ENCODE data around the gene SCAMP4. TPM values are rescaled to one million over a fixed set of nuclear protein-coding genes. Genes with fewer than 3 reads are reported as not detected.

The SCAMP4 gene
- total and polyA plus RNA-seq, 2 of the 13 experiments (the other 11 are each of a cell fraction or from before 2014, with no cell fraction given), result 10.7 to 13.7 TPM

DNA sequence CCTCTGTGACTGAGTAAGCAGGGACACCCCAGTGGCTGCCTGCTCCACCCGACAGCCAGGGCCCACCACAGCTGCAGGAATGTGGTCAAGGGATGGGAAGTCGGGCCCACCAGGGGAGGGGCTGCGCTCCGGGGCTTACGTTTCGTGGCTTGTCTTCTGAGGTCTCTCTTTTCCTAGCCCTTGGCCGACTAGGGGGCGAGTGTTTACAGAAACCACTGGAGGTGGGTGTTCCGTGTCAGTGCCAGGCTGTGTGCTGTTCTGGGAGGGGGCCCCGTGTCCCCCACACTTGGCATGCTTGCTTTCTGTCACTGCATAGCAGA is 4.5 kb downstream of the SCAMP4 start:
- Histone ChIP-seq H3K4me2 (ENCODE audit: low read depth, low read length) (no peak overlapping the region), H3K27me3 (ENCODE audit: control insufficient read depth in 1 of 2, insufficient read depth in 2 of 2, low read length in 2 of 2) (no peaks in the 10 kb centered on the region; a peak in 1 of 5 replicates), H3K4me1 (ENCODE audit: insufficient read depth, low read length) (peaks cover 43% of the 10 kb centered on the region), H3K27ac (ENCODE audit: extremely low read length, insufficient read depth, low read length) (no peak overlapping the region), H3K79me2 (ENCODE audit: insufficient read depth, low read length) (peaks cover 56% of the 10 kb centered on the region), H3K9ac (ENCODE audit: insufficient read depth, low read depth, low read length) (no peak overlapping the region), H3K36me3 (replicated peaks in 1 of 2; ENCODE audit: control insufficient read depth in 1 of 2, insufficient read depth in 2 of 2, low read length in 2 of 2) (peaks cover 4 to 17% of the 10 kb centered on the region in 2 experiments; a peak in 3 of 5 replicates), H2AFZ (ENCODE audit: low read length) (no peak overlapping the region), H3K9me3 (ENCODE audit: low read length) (no peaks in the 10 kb centered on the region), H4K20me1 (ENCODE audit: insufficient read depth, low read length) (peaks cover 6% of the 10 kb centered on the region; the same call in 1 of the 2 replicates), H3K4me3 (replicated peaks in 1 of 3; ENCODE audit: insufficient read depth in 1 of 3, low read depth in 2 of 3, low read length in 3 of 3) (no peak overlapping the region)
- FAIRE-seq (no peak), DNase-seq (ENCODE audit: low spot score) (no peak), ATAC-seq (no peak)
- POLR2A ChIA-PET, result no interaction called here
- no TSS peak for BruUV-seq (replicated peaks)
- intact Hi-C loops (cut with micrococcal nuclease; ENCODE audit: unreplicated experiment) (no loop called here), in situ Hi-C loops (cut with HindIII; ENCODE audit: extremely low pct_ligation_motif_present, low pct_unique_long_range_greater_than_20kb) (no loop called here)
- no CpG with 5 or more reads among the region's 10 CpGs for WGBS (ENCODE audit: low lambda C conversion rate)
- no peak for TF ChIP-seq PPARG (CRISPR knock-in tag; conservative IDR thresholded peaks at IDR 0.05)
- TF ChIP-seq, protein P1, sequence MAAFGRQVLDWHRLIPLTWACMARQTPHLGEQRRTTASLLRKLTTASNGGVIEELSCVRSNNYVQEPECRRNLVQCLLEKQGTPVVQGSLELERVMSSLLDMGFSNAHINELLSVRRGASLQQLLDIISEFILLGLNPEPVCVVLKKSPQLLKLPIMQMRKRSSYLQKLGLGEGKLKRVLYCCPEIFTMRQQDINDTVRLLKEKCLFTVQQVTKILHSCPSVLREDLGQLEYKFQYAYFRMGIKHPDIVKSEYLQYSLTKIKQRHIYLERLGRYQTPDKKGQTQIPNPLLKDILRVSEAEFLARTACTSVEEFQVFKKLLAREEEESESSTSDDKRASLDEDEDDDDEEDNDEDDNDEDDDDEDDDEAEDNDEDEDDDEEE (CRISPR knock-in tag; IDR thresholded peaks at IDR 0.05), result no peak
- peak; percentile 42 for TF ChIP-seq AGO2 (optimal IDR thresholded peaks at IDR 0.05; ENCODE audit: low read depth, low read length)
- CTCF ChIA-PET (ENCODE audit: low intra/inter-chr PET ratio, low total read pairs), result no interaction called here

DNA sequence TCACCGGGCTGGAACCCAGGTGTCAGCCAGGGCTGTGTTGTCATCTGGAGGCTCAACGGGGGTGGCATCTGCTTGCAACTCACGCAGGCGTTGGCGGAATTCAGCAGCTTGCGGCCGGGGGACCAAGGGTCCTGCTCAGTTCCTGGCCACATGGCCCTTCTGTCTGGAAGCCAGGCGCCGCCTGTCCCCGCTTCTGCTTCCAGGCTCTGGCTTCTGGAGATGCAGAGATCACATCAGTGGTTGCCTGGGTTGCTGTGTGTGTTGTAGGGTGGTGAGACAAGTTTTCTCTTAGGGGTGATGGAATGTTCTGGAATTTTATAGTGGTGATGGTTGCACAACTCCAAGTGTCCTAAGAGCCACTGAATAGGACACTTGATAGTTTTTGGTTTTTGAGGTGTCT is 5.0 kb downstream of the SCAMP4 start:
- no peak overlapping the region for H3K27ac ChIP-seq (ENCODE audit: extremely low read length, insufficient read depth, low read length)
- DNase-seq (ENCODE audit: low spot score) (no peak), FAIRE-seq (no peak), ATAC-seq (no peak)
- H3K27me3 ChIP-seq (ENCODE audit: control insufficient read depth in 1 of 2, insufficient read depth in 2 of 2, low read length in 2 of 2), result no peaks in the 10 kb centered on the region; a peak in 1 of 5 replicates
- in situ Hi-C loops (cut with HindIII; ENCODE audit: extremely low pct_ligation_motif_present, low pct_unique_long_range_greater_than_20kb) (no loop called here), intact Hi-C loops (cut with micrococcal nuclease; ENCODE audit: unreplicated experiment) (no loop called here)
- no TSS peak for BruUV-seq (replicated peaks)
- ChIA-PET CTCF (ENCODE audit: low intra/inter-chr PET ratio, low total read pairs) (no interaction called here), POLR2A (no interaction called here)
- H3K36me3 ChIP-seq (replicated peaks in 1 of 2; ENCODE audit: control insufficient read depth in 1 of 2, insufficient read depth in 2 of 2, low read length in 2 of 2), result peaks cover 5 to 17% of the 10 kb centered on the region in 2 experiments; a peak in 3 of 5 replicates
- no peak overlapping the region for H3K4me3 ChIP-seq (replicated peaks in 1 of 3; ENCODE audit: insufficient read depth in 1 of 3, low read depth in 2 of 3, low read length in 3 of 3)
- H3K4me1 ChIP-seq (ENCODE audit: insufficient read depth, low read length), result peaks cover 40% of the 10 kb centered on the region
- H4K20me1 ChIP-seq (ENCODE audit: insufficient read depth, low read length), result peaks cover 6% of the 10 kb centered on the region; the same call in 1 of the 2 replicates
- H3K9ac ChIP-seq (ENCODE audit: insufficient read depth, low read depth, low read length), result no peak overlapping the region
- peaks cover 56% of the 10 kb centered on the region for H3K79me2 ChIP-seq (ENCODE audit: insufficient read depth, low read length)
- no peak overlapping the region for H3K4me2 ChIP-seq (ENCODE audit: low read depth, low read length)
- no peak overlapping the region for H2AFZ ChIP-seq (ENCODE audit: low read length)
- TF ChIP-seq MBNL3 (CRISPR knock-in tag; conservative IDR thresholded peaks at IDR 0.05) (no peak), ZHX1 (CRISPR knock-in tag; IDR thresholded peaks at IDR 0.05; ENCODE audit: low read depth) (no peak), ZNF280B (CRISPR knock-in tag; IDR thresholded peaks at IDR 0.05; ENCODE audit: borderline replicate concordance) (no peak)
- TF ChIP-seq, protein P2, sequence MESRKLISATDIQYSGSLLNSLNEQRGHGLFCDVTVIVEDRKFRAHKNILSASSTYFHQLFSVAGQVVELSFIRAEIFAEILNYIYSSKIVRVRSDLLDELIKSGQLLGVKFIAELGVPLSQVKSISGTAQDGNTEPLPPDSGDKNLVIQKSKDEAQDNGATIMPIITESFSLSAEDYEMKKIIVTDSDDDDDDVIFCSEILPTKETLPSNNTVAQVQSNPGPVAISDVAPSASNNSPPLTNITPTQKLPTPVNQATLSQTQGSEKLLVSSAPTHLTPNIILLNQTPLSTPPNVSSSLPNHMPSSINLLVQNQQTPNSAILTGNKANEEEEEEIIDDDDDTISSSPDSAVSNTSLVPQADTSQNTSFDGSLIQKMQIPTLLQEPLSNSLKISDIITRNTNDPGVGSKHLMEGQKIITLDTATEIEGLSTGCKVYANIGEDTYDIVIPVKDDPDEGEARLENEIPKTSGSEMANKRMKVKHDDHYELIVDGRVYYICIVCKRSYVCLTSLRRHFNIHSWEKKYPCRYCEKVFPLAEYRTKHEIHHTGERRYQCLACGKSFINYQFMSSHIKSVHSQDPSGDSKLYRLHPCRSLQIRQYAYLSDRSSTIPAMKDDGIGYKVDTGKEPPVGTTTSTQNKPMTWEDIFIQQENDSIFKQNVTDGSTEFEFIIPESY (CRISPR knock-in tag; IDR thresholded peaks at IDR 0.05), result peak; percentile 74; the same call in 1 of the 2 replicates
- H3K9me3 ChIP-seq (ENCODE audit: low read length), result no peaks in the 10 kb centered on the region
- WGBS (ENCODE audit: low lambda C conversion rate), result 96% methylated on average over 8 of the region's 10 CpGs

Measured in HepG2 (cell line).